Activated CD8-positive, alpha-beta T cell treated with anti-CD3 and anti-CD28 coated beads for 36 hours (primary cell): Measurements from ENCODE around the gene DOP1B. TPM values are rescaled to one million over a fixed set of nuclear protein-coding genes. Genes with fewer than 3 reads are reported as not detected.

Experiments
- ATAC-seq: fragments of 200-7000 bp; cut with Tn5 transposase; one replicate; pipeline ENCODE4 v1.10.0; 2021; ENCODE audit warnings: mild to moderate bottlenecking, moderate library complexity
- CTCF ChIA-PET: fragments of 350-600 bp; sonication (Branson Sonifier 250); formaldehyde crosslinking; loops from one replicate; lab custom pipeline; 2021; ENCODE audit warnings: antibody characterized with exemption; lab: Charles Lee
- POLR2A ChIA-PET: fragments of 350-600 bp; sonication (Branson Sonifier 250); formaldehyde crosslinking; loops from one replicate; lab custom pipeline; 2021; ENCODE audit warnings: antibody characterized with exemption; lab: Charles Lee
- DNase-seq: peaks from one replicate; pipeline ENCODE4 v3.0.0-alpha.2; 2020
- H3K27ac Mint-ChIP-seq: one replicate; pipeline ENCODE4 v1.8.0; 2021; ENCODE audit warnings: mild to moderate bottlenecking, mixed read lengths
- H3K27me3 Mint-ChIP-seq: one replicate; pipeline ENCODE4 v1.8.0; 2021; ENCODE audit warnings: mixed read lengths
- H3K36me3 Mint-ChIP-seq: one replicate; pipeline ENCODE4 v1.8.0; 2021; ENCODE audit warnings: low read depth, mixed read lengths
- H3K4me1 Mint-ChIP-seq: one replicate; pipeline ENCODE4 v1.8.0; 2021; ENCODE audit warnings: low read depth, mixed read lengths
- H3K4me3 Mint-ChIP-seq: one replicate; pipeline ENCODE4 v1.8.0; 2021; ENCODE audit warnings: mild to moderate bottlenecking, moderate library complexity, mixed read lengths
- H3K9me3 Mint-ChIP-seq: one replicate; pipeline ENCODE4 v1.8.0; 2021; ENCODE audit warnings: mixed read lengths
- intact Hi-C: fragments of 100-400 bp; cut with micrococcal nuclease; formaldehyde crosslinking; loops from one replicate; pipeline ENCODE4 v1.10.0; 2022
- total RNA-seq, 2 experiments: library from RNA; stranded (reverse); gene quantifications; one replicate each; pipeline ENCODE4 v1.2.3, GENCODE V29; 2021
- TF ChIP-seq, protein P1 (sequence below): fragments of 200-600 bp; IDR thresholded peaks from one replicate; pipeline ENCODE4 v1.8.0; 2022; ENCODE audit warnings: antibody characterized with exemption, mild to moderate bottlenecking

The DOP1B gene
- total RNA-seq, 2 experiments from 2014 or later: 14.3 to 15.2 TPM

DNA sequence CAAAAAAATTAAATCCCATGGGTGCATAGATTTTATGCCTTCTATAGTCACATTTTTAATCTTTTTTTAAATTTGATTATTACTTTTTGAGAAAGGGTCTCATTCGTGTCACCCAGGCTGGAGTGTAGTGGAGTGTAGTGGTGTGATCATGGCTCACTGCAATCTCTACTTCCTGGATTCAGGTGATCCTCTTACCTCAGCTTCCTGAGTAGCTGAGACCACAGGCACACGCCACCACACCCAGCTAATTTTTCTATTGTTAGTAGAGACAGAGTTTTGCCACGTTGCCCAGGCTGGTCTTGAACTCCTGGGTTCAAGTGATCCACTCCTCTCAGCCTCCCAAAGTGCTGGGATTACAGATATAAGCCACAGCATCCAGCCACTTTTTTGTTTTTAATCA, 11.4 kb upstream of the DOP1B start:
- Mint-ChIP-seq H3K9me3 (no peaks in the 10 kb centered on the region), H3K4me1 (peaks cover 22% of the 10 kb centered on the region), H3K27me3 (no peaks in the 10 kb centered on the region), H3K4me3 (no peak overlapping the region), H3K36me3 (peaks cover 7% of the 10 kb centered on the region), H3K27ac (no peak overlapping the region)
- ChIA-PET CTCF (interaction anchor here (0.6 kb wide), 1 partner anchor 33 kb away, joined by 3 read pairs; no protein-coding TSS in a partner anchor), POLR2A (no interaction called here)
- DNase-seq: no peak
- TF ChIP-seq, protein P1, sequence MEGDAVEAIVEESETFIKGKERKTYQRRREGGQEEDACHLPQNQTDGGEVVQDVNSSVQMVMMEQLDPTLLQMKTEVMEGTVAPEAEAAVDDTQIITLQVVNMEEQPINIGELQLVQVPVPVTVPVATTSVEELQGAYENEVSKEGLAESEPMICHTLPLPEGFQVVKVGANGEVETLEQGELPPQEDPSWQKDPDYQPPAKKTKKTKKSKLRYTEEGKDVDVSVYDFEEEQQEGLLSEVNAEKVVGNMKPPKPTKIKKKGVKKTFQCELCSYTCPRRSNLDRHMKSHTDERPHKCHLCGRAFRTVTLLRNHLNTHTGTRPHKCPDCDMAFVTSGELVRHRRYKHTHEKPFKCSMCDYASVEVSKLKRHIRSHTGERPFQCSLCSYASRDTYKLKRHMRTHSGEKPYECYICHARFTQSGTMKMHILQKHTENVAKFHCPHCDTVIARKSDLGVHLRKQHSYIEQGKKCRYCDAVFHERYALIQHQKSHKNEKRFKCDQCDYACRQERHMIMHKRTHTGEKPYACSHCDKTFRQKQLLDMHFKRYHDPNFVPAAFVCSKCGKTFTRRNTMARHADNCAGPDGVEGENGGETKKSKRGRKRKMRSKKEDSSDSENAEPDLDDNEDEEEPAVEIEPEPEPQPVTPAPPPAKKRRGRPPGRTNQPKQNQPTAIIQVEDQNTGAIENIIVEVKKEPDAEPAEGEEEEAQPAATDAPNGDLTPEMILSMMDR: no peak
- no peak for ATAC-seq
- intact Hi-C loops: no loop called here

DNA sequence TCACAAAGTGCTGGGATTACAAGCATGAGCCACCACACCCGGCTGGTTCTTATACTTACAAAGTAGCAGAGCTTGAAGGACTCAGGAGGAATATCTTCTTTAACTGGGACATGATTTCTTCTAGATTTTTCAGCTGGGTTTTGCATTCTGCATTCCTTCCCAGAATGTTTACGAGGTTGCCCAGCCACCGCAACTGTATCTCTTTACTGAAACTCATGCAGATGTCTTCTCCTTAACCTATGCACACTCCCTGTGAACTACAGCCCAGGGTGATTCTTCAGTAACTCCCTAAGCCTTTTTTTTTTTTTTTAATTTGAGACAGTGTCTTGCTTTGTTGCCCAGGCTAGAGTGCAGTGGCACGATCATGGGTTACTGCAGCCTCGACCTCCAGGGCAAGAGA, 8.7 kb upstream of the DOP1B start:
- Mint-ChIP-seq H3K27me3 (no peaks in the 10 kb centered on the region), H3K36me3 (peaks cover 5% of the 10 kb centered on the region), H3K4me1 (peaks cover 20% of the 10 kb centered on the region), H3K4me3 (no peak overlapping the region), H3K9me3 (no peaks in the 10 kb centered on the region), H3K27ac (no peak overlapping the region)
- DNase-seq (no peak), ATAC-seq (no peak)
- CTCF ChIA-PET: no interaction called here
- POLR2A ChIA-PET: interaction anchor here (0.6 to 1.6 kb wide), 2 partner anchors 149 to 173 kb away, joined by 3 to 4 read pairs; no protein-coding TSS in a partner anchor
- intact Hi-C loops: no loop called here
- TF ChIP-seq, protein P1: no peak

DNA sequence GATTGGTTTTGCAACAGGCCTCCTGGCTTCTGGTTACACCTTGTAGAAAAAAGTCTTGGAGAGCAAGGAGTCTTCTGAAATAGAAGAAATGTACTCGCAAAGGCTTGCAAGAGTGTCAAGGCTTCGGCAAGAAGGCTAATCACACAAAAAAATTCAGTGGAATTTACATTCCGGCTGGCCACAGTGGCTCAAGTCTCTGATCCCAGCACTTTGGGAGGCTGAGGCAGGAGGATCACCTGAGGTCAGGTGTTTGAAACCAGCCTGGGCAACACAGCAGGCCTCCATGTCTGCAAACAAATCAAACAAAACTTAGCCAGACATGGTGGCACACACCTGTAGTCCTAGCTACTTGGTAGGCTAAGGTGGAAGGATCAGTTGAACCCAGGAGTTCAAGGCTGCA, 7.7 kb upstream of the DOP1B start:
- no peak overlapping the region for H3K27ac Mint-ChIP-seq
- CTCF ChIA-PET: interaction anchor here (2.3 kb wide), 1 partner anchor 60 kb away, joined by 8 read pairs; no protein-coding TSS in a partner anchor

DNA sequence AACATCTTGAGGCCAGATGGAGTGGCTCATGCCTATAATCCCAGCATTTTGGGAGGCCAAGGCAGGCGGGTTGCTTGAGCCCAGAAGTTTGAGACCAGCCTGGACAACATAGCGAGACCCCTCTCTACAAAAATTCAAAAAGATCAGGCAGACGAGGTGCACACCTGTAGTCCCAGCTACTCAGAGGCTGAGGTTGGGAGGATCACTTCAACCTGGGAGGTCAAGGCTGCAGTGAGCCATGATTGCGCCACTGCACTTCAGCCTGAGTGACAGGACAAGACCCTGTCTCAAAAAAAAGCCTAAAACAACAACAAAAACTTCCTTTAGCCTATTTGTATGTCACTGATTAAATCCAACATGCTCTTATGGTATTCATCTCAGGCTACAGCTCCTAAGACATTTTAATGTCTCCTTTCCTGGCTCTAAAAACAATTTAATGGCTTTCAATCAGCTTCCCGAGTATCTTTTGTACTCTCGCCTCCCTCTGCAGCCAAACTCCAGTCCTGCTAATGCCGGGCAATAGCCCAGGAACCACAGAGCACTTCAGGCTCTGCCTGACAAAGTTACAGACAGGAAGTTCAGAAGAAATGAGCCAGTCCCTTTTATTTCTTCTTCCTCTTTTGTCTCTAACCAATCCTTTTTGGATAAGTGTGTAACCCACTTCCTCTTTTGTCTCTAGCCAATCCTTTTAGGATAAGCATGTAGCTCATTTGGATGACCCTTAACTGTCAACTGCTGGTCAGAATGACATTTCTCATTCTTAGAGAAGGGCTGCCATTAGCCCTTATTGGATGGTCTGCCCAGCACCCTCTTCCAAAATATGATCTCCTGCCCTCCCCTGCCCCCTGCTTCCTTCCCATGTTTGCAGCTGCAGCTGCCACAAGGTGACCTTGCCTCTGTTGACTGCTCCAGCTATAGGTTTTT, 6.6 kb upstream of the DOP1B start:
- DNase-seq (no peak), ATAC-seq (peak; percentile 39)
- no peaks in the 10 kb centered on the region for H3K27me3 Mint-ChIP-seq
- POLR2A ChIA-PET: interaction anchor here (0.9 to 1.6 kb wide), 2 partner anchors 14 to 59 kb away, joined by 4 read pairs; no protein-coding TSS in a partner anchor
- CTCF ChIA-PET: interaction anchor here (1.0 to 5.4 kb wide), 6 partner anchors 9 to 59 kb away, joined by 3 to 54 read pairs (median 4); no protein-coding TSS in a partner anchor
- H3K4me3 Mint-ChIP-seq: no peak overlapping the region
- H3K27ac Mint-ChIP-seq: peak overlapping the region; percentile 74
- H3K4me1 Mint-ChIP-seq: peaks cover 24% of the 10 kb centered on the region
- intact Hi-C loops: loop anchor here (5.0 kb wide), 1 partner anchor 177 kb away; no protein-coding TSS in a partner anchor
- peaks cover 5% of the 10 kb centered on the region for H3K36me3 Mint-ChIP-seq
- H3K9me3 Mint-ChIP-seq: no peaks in the 10 kb centered on the region
- TF ChIP-seq, protein P1: no peak

More for the DNA sequence above, 7.7 kb upstream of the DOP1B start:
- Mint-ChIP-seq H3K4me1 (peaks cover 24% of the 10 kb centered on the region), H3K27me3 (no peaks in the 10 kb centered on the region), H3K9me3 (no peaks in the 10 kb centered on the region), H3K4me3 (no peak overlapping the region), H3K36me3 (peaks cover 5% of the 10 kb centered on the region)
- DNase-seq (no peak), ATAC-seq (no peak)
- TF ChIP-seq, protein P1: no peak
- intact Hi-C loops: no loop called here
- POLR2A ChIA-PET: interaction anchor here (1.6 kb wide), 1 partner anchor 13 kb away, joined by 4 read pairs; no protein-coding TSS in a partner anchor
